C4-2B (cell line): ENCODE measurements around the gene GAK.

Experiments
- CTCF ChIP-seq: fragments of 450-650 bp; conservative IDR thresholded peaks from 2 replicates; pipeline ENCODE4 v1.5.1; 2017; ENCODE audit warnings: mild to moderate bottlenecking
- ZFX ChIP-seq: fragments of 450-650 bp; IDR thresholded peaks from 2 replicates; pipeline ENCODE4 v1.6.1; 2017

DNA sequence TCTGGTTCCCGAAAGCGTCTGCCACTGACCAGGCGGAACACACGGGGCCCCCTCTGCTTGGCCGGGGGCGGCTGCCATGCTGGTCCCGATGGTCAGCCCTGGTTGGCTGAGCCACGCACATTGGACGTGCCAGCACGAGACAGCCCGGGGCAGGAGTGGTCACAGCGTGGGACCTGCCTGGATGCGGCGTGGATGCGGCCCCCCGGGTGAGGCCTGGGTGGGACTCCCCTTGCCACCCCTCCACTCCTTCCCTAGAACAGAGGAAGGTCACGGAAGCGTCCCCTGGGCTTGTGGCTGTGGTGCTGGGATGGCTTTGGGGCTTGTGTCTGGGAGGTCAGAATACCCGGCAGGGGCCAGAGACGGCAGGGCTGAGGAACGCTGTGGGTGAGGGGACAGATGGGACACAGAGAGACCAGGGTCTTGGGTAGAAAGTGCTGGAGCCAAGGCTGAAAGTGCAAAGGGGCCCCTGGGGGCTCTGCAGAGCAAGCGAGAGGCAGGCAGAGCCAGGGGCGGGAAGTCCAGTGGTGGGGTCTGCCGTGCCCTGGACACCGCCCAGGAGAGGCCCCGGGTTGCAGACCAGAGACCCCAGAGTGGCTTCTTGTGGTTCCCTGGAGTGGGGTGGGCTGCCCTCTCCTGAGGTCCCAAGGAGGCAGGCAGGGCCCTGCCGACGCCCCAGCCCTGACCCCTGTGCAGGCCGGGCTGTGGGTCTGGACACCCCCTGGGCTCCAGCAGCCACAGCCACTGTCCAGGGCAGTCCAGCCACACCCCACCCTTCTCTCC, 97.6 kb downstream of the GAK start:
- TF ChIP-seq CTCF = no peak
- no peak for TF ChIP-seq ZFX
